ENCODE results near the gene SIX1. TPM values are rescaled to one million over a fixed set of nuclear protein-coding genes. Genes with fewer than 3 reads are reported as not detected.

The SIX1 gene
- total RNA-seq, 1 experiment from 2014 or later, result 65.0 TPM

DNA sequence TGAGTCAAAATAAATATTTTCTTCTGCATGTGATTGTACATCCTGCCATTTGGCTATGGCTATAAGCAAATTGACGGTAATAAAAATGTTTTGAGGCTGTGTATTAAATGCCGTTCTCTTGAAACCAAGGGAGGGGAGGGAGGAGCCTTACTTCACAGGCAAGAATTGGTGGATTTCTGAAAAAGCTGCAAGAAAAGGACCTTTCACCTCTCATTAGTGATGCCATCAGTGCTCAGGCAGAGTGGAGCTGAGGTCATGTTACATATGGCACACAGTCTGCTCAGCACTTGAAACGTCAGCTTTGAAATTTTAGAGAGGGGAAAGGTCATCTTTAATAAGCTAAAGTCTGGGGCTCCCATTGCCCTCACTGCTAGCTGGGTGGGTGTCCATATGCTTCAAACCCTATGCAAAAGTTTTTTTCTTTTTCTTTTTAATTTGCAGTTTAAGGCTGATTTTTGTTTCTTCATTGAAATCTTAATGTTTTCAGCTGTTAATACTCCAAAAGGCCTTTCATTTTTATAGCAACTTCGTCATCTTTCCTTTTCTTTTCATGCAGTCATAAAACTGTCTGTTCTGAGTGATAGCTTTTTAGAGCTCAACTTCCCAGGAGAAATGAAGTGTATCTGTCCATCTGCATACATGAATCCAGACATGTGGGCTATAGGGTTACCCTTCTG, 9.8 kb upstream of the SIX1 start:
- Histone ChIP-seq H3K27me3 (no peaks in the 10 kb centered on the region), H3K4me1 (peaks cover 18% of the 10 kb centered on the region), H3K9me3 (replicated peaks) (no peaks in the 10 kb centered on the region), H3K27ac (peak overlapping the region; percentile 86; the same call in 1 of the 2 replicates), H3K4me3 (peak overlapping the region; percentile 63), H3K36me3 (no peaks in the 10 kb centered on the region)
- peak; percentile 41 to 70 for DNase-seq

DNA sequence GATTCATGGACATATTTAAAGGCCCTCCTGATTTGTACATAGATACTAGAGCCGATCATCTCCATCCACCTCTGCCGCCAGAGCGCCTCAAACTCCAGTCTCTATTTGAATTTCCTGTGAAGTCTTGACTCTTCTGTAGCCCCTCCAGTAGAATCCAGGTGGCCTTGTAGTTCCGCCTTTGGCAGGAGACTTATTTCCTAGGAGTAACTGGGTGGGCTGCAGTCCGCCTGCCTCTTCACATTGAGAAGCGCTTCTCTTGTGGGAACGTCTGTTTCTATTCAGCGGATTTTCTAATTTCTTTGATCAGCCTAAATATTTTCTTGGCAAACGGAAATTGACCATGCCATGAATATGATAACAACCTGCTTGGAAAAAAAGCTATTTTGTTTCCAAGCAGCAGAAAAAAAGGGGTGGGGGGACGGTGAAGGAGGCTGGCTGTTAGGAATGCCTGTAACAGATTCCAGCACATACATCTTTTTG, 9.0 kb upstream of the SIX1 start:
- no peaks in the 10 kb centered on the region for H3K27me3 ChIP-seq
- H3K4me3 ChIP-seq, result peak overlapping the region; percentile 63
- H3K9me3 ChIP-seq (replicated peaks), result no peaks in the 10 kb centered on the region
- H3K27ac ChIP-seq, result peak overlapping the region; percentile 86
- H3K36me3 ChIP-seq, result no peaks in the 10 kb centered on the region
- peak in 1 of 2 experiments; percentile 32 for DNase-seq
- peaks cover 22% of the 10 kb centered on the region for H3K4me1 ChIP-seq

DNA sequence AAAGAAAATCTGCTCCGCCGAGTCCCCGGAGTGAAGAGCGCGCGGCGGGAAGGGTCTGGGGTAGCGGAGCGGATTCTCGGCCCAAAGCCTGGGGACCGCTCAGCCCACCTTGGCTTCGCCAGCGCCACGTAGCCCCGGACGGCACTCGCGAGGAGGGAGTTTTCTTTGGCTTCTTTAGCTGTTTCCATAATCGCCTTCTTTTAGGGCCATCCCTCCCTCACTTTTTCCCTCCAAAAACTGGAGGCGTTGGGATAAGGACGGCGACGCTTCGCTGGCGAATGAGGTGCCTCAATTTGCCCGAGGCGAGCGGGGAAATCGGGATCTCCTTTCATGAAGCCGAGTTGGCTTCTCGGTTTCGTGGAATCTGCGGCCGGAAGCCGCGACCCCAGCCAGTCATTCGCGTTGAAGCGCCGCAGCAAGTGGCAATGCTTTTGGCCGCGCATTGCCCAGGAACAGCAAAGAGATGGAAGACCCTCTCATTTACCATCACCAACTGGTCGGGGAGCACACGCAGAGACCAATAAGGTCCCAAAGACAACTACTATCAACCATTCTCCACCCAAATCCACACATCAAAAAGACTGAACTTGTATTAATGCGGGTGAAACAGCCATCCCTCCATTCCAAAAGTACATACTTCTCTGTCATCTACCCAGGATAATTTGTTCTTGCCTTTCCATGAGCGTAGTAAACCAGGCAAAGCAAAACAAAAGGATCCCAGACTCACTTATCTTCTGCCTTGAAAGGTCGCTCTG, 8.4 kb upstream of the SIX1 start:
- Histone ChIP-seq H3K36me3 (no peaks in the 10 kb centered on the region), H3K4me3 (peak overlapping the region; percentile 63), H3K27ac (peak overlapping the region; percentile 86), H3K9me3 (replicated peaks) (no peaks in the 10 kb centered on the region), H3K4me1 (peaks cover 22% of the 10 kb centered on the region), H3K27me3 (no peaks in the 10 kb centered on the region)
- peak; percentile 58 to 69 for DNase-seq

DNA sequence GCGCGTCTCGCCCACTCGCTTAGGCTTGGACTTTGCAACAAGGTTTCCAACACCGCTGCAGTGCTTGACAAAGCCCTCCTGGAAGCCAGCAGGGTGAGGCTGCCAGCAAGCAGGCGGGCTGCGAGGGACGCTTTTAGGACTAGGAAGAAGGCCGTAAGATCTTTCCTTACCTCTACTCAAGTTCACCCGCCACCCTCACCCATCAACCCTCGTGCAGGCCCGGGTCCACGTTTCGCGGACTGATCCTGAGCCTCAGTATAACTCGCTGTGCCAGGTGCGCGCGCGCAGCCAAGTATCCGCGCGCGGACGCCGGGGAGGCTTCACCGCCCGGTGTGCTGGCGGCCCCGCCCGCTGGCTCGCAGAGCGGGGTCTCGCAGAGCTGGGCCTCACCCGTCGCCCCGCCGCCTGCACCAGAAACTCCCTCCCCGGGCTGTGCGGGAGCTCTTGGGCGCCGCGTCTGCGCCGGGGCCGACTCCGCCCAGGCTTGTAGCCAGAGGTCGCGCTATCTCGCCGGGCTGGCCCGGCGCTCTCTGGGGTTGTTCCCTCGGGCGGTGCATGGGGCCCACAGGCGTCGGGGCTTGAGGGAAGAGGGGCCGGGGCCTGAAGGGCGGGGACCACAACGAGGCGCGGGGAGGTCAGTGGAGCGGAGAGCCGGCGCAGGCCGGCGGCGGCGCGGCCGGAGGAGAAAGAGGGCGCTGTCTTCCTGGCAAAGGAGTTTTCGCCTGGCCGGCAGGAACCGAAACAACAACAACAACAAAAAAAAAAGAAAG, 7.6 kb upstream of the SIX1 start:
- H3K36me3 ChIP-seq, result no peaks in the 10 kb centered on the region
- no peaks in the 10 kb centered on the region for H3K9me3 ChIP-seq (replicated peaks)
- peak overlapping the region; percentile 86 for H3K27ac ChIP-seq
- DNase-seq, result peak; percentile 61 to 62
- H3K27me3 ChIP-seq, result no peaks in the 10 kb centered on the region
- peak overlapping the region; percentile 63 for H3K4me3 ChIP-seq
- peaks cover 22% of the 10 kb centered on the region for H3K4me1 ChIP-seq

DNA sequence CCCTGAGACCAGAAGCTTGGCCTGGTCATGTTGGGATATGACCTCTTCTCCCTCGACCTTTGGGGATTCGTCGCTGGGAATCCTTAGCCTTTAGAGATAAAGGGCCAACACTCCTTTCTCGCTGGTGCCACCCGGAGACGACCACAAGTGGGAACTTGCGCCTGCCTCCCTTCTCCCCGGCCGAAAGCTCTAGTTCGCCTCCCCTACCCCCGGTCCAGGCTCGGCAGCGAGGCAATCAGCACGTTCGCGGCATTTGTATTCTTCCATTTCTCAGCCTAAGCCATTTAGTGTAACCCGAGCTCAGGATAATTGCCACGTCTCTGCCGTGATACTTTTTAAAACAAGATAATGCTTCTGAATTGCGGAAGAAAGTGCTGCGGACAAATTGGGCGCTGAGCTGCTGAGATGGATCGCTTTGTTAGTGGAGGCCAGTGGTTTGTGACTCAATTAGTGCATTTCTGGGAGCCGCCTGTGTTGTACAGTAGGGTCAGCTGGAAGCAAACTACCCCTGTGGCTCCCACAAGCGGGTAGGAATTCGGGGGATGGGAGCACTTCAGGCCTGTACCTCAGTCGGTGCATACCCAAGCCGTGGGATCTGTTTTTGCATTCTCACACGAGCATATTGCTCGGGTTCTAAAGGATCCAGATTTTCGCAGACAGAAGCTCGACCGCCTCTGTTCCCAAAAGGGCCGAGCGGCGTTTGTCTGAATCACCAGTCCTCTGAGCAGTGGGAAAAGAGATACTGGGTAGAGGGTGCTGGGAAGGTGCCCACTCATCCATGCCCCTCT, 6.8 kb upstream of the SIX1 start:
- H3K4me1 ChIP-seq, result peaks cover 27% of the 10 kb centered on the region
- no peak for DNase-seq
- no peak overlapping the region; the same call in 1 of the 2 replicates for H3K27ac ChIP-seq
- no peaks in the 10 kb centered on the region for H3K36me3 ChIP-seq
- H3K27me3 ChIP-seq, result no peaks in the 10 kb centered on the region
- H3K4me3 ChIP-seq, result peak overlapping the region; percentile 63
- no peaks in the 10 kb centered on the region for H3K9me3 ChIP-seq (replicated peaks)

DNA sequence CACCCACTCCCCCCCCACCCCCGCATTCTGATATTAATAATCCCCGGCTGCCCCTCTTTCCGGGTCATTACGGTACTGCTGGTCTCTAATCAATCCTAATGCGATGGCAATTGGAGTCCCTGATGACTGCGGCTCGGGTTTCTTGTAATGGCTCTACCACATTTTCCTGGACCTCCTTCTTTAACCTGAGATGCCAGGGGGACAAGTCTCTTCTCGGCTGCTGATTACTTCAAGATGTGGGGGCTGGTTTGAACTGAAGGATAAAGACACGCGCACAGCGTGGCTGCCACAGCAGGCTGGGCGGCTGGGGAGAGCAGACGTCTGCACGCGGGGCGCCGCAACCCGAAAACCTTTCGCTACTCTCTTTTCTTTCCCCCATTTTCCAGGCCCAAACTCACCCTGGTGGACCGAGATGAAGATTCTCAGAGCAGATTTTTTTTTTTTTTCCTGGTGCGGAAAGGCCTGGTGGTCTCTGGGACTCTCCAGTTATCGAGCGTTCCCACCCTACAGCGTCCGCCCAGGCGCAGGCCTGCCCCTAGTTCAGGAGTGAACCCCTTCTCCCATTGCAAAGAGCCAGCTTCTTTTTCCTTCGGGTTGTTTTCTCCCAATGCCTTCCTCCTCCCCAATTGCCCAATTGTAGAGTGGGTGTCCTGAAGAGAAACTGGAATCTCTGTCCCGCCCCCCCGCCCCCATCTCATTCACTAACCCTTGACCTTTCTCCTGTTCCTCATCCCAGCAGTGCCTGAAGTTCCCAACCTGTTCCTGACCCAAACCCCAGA, 6.0 kb upstream of the SIX1 start:
- H3K4me3 ChIP-seq, result no peak overlapping the region

DNA sequence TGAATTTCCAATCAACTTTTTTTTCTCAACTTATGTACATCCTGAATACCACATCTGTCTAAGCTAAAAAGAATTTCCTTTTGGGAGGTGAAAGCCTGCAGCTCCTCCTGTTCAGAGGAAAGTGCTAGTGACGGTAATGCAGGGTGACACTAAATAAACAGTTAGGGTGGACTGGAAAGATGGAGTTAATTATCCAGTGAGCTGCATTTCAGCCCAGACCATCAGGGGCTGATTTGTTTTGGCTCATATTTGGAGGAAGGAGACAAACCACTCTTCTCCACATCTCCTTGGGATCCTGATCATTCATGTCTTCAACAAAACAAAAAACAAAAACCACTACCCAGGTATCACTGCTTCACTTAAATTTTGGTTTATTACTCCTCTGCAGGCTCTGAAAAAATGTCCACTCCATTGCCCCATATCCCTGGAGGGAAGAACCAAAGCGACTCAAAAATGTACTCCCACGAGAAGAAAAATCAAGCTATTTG, 5.1 kb upstream of the SIX1 start:
- Histone ChIP-seq H3K27ac (no peak overlapping the region), H3K9me3 (replicated peaks) (no peaks in the 10 kb centered on the region), H3K4me1 (peaks cover 30% of the 10 kb centered on the region), H3K36me3 (no peaks in the 10 kb centered on the region), H3K4me3 (no peak overlapping the region), H3K27me3 (no peaks in the 10 kb centered on the region)
- DNase-seq, result no peak

More for the DNA sequence above, 6.0 kb upstream of the SIX1 start:
- H3K27me3 ChIP-seq, result no peaks in the 10 kb centered on the region
- no peak for DNase-seq
- H3K9me3 ChIP-seq (replicated peaks), result no peaks in the 10 kb centered on the region
- no peak overlapping the region for H3K27ac ChIP-seq
- H3K4me1 ChIP-seq, result peaks cover 32% of the 10 kb centered on the region
- H3K36me3 ChIP-seq, result no peaks in the 10 kb centered on the region

DNA sequence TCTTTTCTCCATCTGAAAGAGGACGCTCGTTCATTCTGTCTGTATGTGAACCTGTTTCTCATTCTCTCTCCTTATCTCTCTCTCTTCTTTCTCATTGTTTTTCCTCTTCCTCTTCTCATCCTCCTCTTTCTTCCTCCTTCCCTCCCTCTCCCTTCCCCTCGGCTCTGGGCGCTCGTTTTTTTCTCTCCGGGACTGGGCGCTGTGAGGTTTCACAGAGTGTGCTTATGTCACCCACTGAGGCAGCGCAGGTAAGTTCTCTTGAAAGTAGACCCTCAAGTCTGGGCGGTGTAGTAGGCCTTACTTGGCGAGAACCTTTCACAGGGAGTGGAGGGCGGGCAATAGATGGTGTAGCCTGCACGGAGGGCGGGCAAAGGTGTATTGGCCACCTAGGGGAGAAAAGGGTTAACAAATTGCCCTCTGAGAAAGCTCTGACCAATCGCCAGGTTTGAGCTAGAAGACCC, 4.5 kb upstream of the SIX1 start:
- H3K27ac ChIP-seq, result peak overlapping the region; percentile 69
- H3K27me3 ChIP-seq, result no peaks in the 10 kb centered on the region
- peak overlapping the region; percentile 81 for H3K4me3 ChIP-seq
- H3K9me3 ChIP-seq (replicated peaks), result no peaks in the 10 kb centered on the region
- H3K36me3 ChIP-seq, result no peaks in the 10 kb centered on the region
- no peak for DNase-seq
- H3K4me1 ChIP-seq, result peaks cover 23% of the 10 kb centered on the region

DNA sequence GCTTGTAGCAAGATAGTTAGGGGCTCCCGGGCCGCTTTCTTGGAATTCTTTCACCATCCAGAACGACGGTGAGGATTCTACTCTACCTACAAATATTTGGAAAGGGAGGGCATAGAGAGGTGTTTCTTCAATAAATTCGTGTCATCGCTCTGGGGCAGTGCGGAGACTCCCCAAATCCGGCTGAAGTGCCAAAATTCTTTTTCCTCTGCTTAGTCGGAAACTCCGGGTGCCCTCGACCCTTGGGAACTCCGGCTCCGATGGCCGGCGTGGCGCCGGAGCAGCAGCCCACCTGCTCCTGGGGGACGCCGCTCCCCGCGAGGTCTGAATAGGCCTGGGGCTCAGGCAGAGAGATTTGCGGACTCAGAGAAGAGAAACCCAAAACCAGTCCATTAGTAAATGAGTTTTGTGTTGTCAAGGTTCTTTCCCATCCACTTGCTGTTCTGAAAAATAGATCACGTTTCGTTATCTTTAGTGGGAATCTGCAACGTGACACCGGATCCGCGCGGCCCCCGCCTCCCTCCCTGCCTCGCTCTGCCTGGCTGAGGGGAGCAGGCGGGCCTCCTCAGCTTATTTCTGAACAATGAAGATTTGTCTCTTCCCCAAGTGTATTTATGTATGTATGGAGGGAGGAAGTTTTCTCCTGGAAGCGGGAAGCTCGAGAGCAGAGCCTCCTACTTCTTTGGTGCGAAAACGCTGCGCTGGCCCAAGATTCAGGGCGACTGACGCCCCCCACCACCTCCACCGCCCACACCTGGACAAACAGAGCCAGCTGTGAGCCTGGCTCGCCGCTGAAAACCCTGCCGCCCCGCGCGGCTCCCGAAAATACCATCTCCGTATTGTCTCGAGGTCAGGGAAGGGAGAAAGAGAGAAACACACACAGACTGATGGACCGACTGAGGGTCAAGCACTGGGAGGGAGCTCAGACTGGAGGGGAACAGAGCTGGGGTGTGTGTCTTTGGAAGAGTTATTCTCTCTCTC, 3.7 kb upstream of the SIX1 start:
- H3K9me3 ChIP-seq (replicated peaks), result no peaks in the 10 kb centered on the region
- H3K4me3 ChIP-seq, result peak overlapping the region; percentile 81
- peaks cover 20% of the 10 kb centered on the region for H3K4me1 ChIP-seq
- H3K27ac ChIP-seq, result peak overlapping the region; percentile 69
- no peaks in the 10 kb centered on the region for H3K36me3 ChIP-seq
- H3K27me3 ChIP-seq, result no peaks in the 10 kb centered on the region
- peak; percentile 77 to 88 for DNase-seq

DNA sequence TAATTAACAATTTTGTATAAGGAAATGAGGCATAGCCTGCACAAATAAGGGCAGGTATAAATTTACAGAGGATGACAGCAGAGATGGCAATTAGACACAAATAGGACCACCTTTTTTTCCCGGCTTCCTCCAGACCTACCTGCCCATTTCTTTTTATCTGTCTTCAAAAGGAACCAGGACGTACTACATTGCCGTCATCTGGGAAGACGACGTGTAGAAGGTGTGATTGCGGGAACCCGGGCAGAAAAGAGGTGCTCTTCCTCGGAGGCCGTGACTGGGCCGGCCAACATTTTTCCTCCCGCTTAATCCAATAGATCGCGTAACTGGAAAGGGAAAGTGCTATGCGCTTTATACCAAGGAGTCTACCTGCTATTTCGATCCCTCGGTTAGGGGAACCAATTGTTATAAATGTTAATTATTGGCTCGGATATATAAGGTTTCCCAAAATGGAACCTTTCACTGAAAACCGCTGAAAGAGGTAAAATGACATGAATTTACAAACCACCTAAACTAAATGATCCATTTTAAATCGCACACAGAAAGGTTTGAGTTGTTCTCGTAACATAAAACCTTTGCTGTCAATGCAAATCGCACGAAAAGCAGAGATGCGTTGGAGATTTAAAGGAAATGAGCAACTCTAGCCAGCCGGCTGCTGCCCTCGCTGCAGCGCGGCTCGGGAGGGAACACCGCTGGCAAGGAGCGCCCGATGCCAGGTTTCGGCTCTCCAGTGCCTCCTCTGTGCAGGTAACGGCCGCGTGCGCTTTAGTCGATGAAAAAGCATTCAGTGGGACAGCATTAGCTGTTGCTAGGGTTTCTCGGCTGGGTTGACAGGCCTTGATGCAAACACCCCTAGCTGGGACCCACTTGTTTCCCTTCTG, 2.8 kb upstream of the SIX1 start:
- Histone ChIP-seq H3K4me1 (peaks cover 20% of the 10 kb centered on the region), H3K27ac (peak overlapping the region; percentile 69), H3K27me3 (no peaks in the 10 kb centered on the region), H3K9me3 (replicated peaks) (no peaks in the 10 kb centered on the region), H3K36me3 (peaks cover 7% of the 10 kb centered on the region), H3K4me3 (peak overlapping the region; percentile 81)
- peak in 1 of 2 experiments; percentile 56 for DNase-seq

DNA sequence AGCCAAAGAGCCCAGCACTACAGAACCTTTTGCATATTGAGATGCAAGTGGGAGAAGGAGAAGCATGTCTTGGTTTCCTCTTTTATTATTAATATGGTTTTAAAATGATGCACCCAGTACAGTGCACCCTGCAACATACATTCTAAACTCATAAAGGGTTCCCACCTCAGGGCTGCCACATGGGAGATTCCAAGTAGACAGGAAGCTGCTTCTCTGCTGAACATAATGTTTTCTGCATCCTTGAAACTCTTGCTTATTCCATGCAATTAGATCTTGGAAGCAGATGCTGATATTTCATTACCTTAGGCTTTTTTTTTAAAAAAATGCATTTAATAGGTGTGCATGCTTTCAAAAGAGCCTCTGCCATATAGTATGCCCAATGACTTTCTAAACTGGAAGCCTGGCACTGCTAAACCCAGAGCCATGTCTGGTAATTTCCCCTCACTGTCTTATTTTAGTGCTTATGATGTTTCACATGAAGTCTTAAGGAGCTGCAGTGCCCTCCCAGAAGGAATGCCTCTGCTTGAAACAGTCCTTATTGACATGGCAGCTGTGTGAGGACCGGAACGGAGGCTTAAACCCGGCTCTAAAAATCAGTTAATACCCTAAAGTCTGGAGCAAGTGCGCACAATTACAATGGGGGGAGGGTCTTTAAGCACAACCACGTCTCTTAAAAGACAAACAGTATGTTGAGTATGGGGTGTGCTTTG, 2.0 kb upstream of the SIX1 start:
- Histone ChIP-seq H3K27ac (peak overlapping the region; percentile 69), H3K9me3 (replicated peaks) (no peaks in the 10 kb centered on the region), H3K4me1 (peaks cover 20% of the 10 kb centered on the region), H3K36me3 (peaks cover 13% of the 10 kb centered on the region), H3K4me3 (peak overlapping the region; percentile 81), H3K27me3 (no peaks in the 10 kb centered on the region)
- peak; percentile 46 to 73 for DNase-seq

Data from SJCRH30 (cell line).